Heart left ventricle (tissue), 16 donors: ENCODE measurements around the gene MTMR4. TPM values are rescaled to one million over a fixed set of nuclear protein-coding genes. Genes with fewer than 3 reads are reported as not detected.
A peak's percentile ranks its signal among the peaks of the same experiment; 100 is the strongest.
"Not testable (repeated sequence)": the region's sequence is repeated elsewhere in the genome, so short reads cannot be mapped to it uniquely, and the experiment has no call there.

Source experiments
- ATAC-seq, 4 donors: fragments of 200-7000 bp; cut with Tn5 transposase; one replicate each; pipeline ENCODE4 v1.9.1; 2020 to 2022; ENCODE audit warnings: moderate library complexity in 4 of 4, mild to moderate bottlenecking in 3 of 4, moderate number of reproducible peaks in 1 of 4
- DNase-seq, 5 donors: peaks; one replicate each; pipeline ENCODE4 v3.0.0-alpha.2; 2020
- H3K27ac ChIP-seq, 12 donors: fragments of 200-600 bp; sonication (generic) in 4 of 12; one replicate each; pipeline versions ENCODE4 v1.5.0 to v1.8.0; 2016 to 2022; ENCODE audit warnings: mild to moderate bottlenecking in 2 of 12
- H3K27me3 ChIP-seq, 9 donors: fragments of 200-600 bp; sonication (generic) in 2 of 9; one replicate each; pipeline versions ENCODE4 v1.5.1 to v1.8.0; 2016 to 2022; ENCODE audit warnings: mild to moderate bottlenecking in 3 of 9
- H3K36me3 ChIP-seq, 9 donors: fragments of 200-600 bp; sonication (generic) in 2 of 9; one replicate each; pipeline versions ENCODE4 v1.5.0 to v1.8.0; 2018 to 2022; ENCODE audit warnings: mild to moderate bottlenecking in 2 of 9
- H3K4me1 ChIP-seq, 12 donors: fragments of 200-600 bp; sonication (generic) in 4 of 12; one replicate each; pipeline versions ENCODE4 v1.5.0 to v1.8.0; 2016 to 2022; ENCODE audit warnings: mild to moderate bottlenecking in 3 of 12
- H3K4me3 ChIP-seq, 12 donors: fragments of 200-600 bp; sonication (generic) in 4 of 12; one replicate each; pipeline versions ENCODE4 v1.5.0 to v1.8.0; 2017 to 2022; ENCODE audit warnings: mild to moderate bottlenecking in 9 of 12, moderate library complexity in 4 of 12
- H3K9me3 ChIP-seq, 12 donors: fragments of 200-600 bp; sonication (generic) in 4 of 12; one replicate each; pipeline versions ENCODE4 v1.5.0 to v1.8.0; 2016 to 2022; ENCODE audit warnings: mild to moderate bottlenecking in 1 of 12
- POLR2A ChIP-seq, 2 donors: fragments of 450-650 bp; IDR thresholded peaks; one replicate each; pipeline ENCODE4 v1.6.1; 2017; ENCODE audit warnings: antibody characterized with exemption in 2 of 2, mild to moderate bottlenecking in 2 of 2, moderate library complexity in 2 of 2
- WGBS, 4 donors: extraction: QIAGEN DNeasy Blood & Tissue Kit in 2 of 4; methylation state at CpG; one replicate each; pipeline versions ENCODE4 v1.1.5 to v1.1.7; 2013 to 2018; 5-methylcytosine and 5-hydroxymethylcytosine counted together
- intact Hi-C, 10 donors: fragments of 100-400 bp; cut with DNase I; formaldehyde crosslinking; loops; one replicate each; pipeline versions ENCODE4 v1.11.1 to v1.14.2; 2022
- polyA plus RNA-seq, 2 donors: library from polyadenylated mRNA; stranded (reverse); fragments of 200-250 nt; gene quantifications; one replicate each; pipeline ENCODE4 v1.2.3, GENCODE V29; 2013
- total RNA-seq, 9 donors: library from RNA; depleted of rRNA in 2 of 9; stranded (reverse); fragments of >200 nt in 2 of 9; fragmentation: NEBNext Ultra II Directional in 3 of 9; extraction: Animal tissue kit (Norgen Biotek cat#: 25700) in 3 of 9; gene quantifications; one replicate each; pipeline versions ENCODE4 v1.1.0 to v1.2.4, GENCODE V29; 2016 to 2023
- TF ChIP-seq, protein P1 (sequence below), 12 donors: fragments of 200-600 bp; sonication (generic) in 4 of 12; IDR thresholded peaks; one replicate each; pipeline versions ENCODE4 v1.5.0 to v1.8.0; 2018 to 2022; ENCODE audit warnings: antibody characterized with exemption in 12 of 12, mild to moderate bottlenecking in 5 of 12
- donor health status: ischemic (EF 13 %, LVEDD 7.1; RV severe dilation, severe dysfunction).
- donor health status: healthy with polysubstance abuse.
- donor health status: DM: no; HTN: yes; CAD: no.
- donor health status: DM: no; HTN: no; CAD: no.
- donor health status: ischemic (EF 25% LVEDD 6.9; RV normal size, moderate dysfunction).
- donor health status: ischemic (EF 25% LVEDD 5.7; RV mildly dilated, moderate dysfunction).
- donor health status: healthy.
- donor health status: DM: yes; HTN: yes; CAD: no.
- donor health status: ischemic (EF 35%, LVEDD 5.7; RV mildly dilated, moderate dysfunction).
- donor health status: nonischemic (EF 11% LVEDD 7.7; RV severe dilation, severe dysfunction).
- donor health status: DM: yes; HTN: yes; CAD: no.
- donor health status: PGD.
- donor health status: ischemic (EF 29% LVEDD 5.4; RV normal size, mild dysfunction).
- donor health status: nonischemic (EF 23%, LVEDD 6.1; RV moderate dilation, normal function).

MTMR4 gene
- total and polyA plus RNA-seq, 11 donors = 9.1 to 24.9 (median 19.8) TPM

DNA sequence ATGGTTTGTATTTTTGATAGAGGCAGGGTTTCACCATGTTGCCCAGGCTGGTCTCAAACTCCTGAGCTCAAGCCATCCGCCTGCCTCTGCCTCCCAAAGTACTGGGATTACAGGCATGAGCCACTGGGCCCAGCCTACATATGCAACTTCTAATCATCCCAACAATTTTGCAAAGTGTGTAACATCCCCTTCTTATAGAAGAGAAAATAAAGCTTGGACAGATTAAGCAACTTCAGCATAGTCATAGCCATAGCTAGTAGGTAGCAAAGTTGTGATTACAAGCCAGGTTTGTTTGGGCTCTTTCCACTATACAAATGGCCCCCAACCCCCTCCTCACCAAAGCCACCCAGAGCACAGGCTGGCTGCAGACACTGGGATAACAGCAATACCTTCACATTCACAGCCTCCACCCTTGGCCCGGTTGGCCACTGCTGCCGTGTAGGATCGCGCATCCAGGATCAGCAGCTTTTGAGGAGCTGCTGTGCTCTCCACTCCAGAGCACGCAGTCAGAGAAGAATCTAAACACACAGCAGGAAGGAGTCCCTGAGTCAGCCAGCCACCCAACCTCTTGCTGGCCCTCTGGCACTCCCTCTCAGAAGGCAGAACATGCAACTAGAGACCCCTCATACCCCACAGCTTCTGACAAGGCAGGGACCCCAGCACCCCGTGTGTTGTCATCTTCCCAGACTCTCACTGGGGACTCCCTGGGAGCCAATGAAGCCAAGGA lies 7.9 kb downstream of the MTMR4 start:
- no peak for DNase-seq
- H3K4me1 ChIP-seq = peaks cover 0 to 28% (median 7%) of the 10 kb centered on the region in 12 donors
- H3K27ac ChIP-seq = peak overlapping the region in 8 of 12 donors; percentile 13 to 73 (median 64)
- H3K9me3 ChIP-seq = no peaks in the 10 kb centered on the region
- TF ChIP-seq, protein P1, sequence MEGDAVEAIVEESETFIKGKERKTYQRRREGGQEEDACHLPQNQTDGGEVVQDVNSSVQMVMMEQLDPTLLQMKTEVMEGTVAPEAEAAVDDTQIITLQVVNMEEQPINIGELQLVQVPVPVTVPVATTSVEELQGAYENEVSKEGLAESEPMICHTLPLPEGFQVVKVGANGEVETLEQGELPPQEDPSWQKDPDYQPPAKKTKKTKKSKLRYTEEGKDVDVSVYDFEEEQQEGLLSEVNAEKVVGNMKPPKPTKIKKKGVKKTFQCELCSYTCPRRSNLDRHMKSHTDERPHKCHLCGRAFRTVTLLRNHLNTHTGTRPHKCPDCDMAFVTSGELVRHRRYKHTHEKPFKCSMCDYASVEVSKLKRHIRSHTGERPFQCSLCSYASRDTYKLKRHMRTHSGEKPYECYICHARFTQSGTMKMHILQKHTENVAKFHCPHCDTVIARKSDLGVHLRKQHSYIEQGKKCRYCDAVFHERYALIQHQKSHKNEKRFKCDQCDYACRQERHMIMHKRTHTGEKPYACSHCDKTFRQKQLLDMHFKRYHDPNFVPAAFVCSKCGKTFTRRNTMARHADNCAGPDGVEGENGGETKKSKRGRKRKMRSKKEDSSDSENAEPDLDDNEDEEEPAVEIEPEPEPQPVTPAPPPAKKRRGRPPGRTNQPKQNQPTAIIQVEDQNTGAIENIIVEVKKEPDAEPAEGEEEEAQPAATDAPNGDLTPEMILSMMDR (IDR thresholded peaks at IDR 0.05) = no peak
- no peak for TF ChIP-seq POLR2A (IDR thresholded peaks at IDR 0.05)
- intact Hi-C loops = no loop called here
- no peak overlapping the region for H3K4me3 ChIP-seq
- H3K36me3 ChIP-seq = peaks cover 5 to 100% (median 99%) of the 10 kb centered on the region in 9 donors
- no peaks in the 10 kb centered on the region for H3K27me3 ChIP-seq
- 87 to 91% (median 89%) methylated on average over 6 to 7 of the region's 7 CpGs for WGBS, 4 donors
- ATAC-seq = peak in 1 of 4 donors; percentile 5

DNA sequence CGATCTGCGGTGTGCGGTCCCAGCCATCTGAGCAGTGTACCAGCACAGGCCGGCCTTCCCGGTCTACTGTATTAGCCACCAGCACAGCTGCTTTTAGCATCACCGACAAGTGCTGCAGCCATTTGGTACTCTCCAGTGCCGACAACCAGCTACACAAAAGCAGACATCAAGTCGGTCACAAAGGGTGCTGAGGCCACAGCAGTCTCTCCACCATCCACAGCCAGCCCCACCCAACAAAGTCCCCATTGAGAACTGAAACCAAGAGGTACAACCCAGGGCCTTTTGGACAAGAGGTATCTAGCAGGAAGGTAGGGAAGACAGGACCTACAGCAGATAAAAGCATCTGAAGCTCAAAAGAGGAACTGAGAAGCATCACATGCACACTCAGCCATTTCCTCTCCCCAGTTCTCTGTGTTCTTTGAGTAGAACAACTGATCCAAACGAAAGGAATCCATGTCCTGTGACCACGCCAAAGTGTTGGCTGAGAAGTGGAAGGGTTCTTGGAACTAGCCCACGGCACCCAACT lies 9.5 kb downstream of the MTMR4 start:
- peaks cover 0 to 28% (median 7%) of the 10 kb centered on the region in 12 donors for H3K4me1 ChIP-seq
- H3K36me3 ChIP-seq = peaks cover 5 to 100% (median 99%) of the 10 kb centered on the region in 9 donors
- WGBS, 4 donors = 74 to 87% (median 80%) methylated on average over 11 of the region's 11 CpGs
- no peaks in the 10 kb centered on the region for H3K27me3 ChIP-seq
- no peak for DNase-seq
- no peaks in the 10 kb centered on the region for H3K9me3 ChIP-seq
- TF ChIP-seq, protein P1 (IDR thresholded peaks at IDR 0.05) = no peak
- TF ChIP-seq POLR2A (IDR thresholded peaks at IDR 0.05) = no peak
- intact Hi-C loops = no loop called here
- no peak overlapping the region for H3K4me3 ChIP-seq
- peak; percentile 3 to 52 (median 35) for ATAC-seq
- H3K27ac ChIP-seq = peak overlapping the region in 2 of 12 donors; percentile 11 to 16

DNA sequence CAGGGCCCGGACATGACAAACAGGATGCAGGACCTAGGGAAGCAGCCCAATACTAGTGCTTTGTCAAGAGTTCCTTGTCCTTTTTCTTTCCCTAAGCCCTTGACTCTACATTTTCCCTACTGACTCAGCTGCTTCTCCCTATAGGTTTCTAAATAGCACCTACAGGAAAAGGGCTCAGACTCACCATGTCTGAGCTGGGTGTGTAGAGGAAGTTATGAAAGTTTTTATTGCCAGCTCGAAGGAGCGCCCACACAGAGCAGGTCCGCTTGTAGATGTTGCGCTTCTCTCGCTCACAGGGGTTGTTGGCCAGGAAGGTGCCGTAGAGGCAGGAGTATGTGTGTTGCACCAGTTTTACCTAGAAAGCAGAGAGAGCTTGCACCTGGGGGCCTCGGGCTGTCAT lies 10.6 kb downstream of the MTMR4 start:
- 92 to 96% (median 94%) methylated on average over 8 of the region's 8 CpGs for WGBS, 4 donors
- no peaks in the 10 kb centered on the region for H3K27me3 ChIP-seq
- peaks cover 0 to 100% (median 97%) of the 10 kb centered on the region in 9 donors for H3K36me3 ChIP-seq

DNA sequence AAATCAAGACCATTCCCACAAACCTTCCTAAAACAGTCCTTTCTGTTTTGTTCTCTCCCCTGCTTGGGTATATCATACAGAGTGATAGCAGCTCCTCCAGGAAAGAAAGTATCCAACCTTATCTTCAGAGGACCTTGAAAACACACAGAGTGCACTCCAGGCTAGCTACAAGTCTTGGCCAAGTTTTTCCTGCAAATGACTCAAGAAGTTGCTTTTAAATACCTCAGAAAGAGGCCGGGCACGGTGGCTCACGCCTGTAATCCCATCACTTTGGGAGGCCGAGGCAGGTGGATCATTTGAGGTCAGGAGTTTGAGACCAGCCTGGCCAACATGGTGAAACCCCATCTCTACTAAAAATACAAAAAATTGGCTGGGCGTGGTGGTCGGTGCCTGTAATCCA lies 11.3 kb downstream of the MTMR4 start:
- H3K27me3 ChIP-seq, DNase-seq, H3K4me3 ChIP-seq, H3K27ac ChIP-seq, intact Hi-C loops, ATAC-seq, H3K9me3 ChIP-seq: not testable (repeated sequence)
- Histone ChIP-seq H3K36me3 (peaks cover 0 to 98% (median 93%) of the 10 kb centered on the region in 9 donors), H3K4me1 (peaks cover 0 to 28% (median 7%) of the 10 kb centered on the region in 12 donors)
- 90 to 95% (median 93%) methylated on average over 6 of the region's 6 CpGs for WGBS, 4 donors

More for the DNA sequence above, 10.6 kb downstream of the MTMR4 start:
- DNase-seq = no peak
- intact Hi-C loops = no loop called here
- TF ChIP-seq, protein P1 (IDR thresholded peaks at IDR 0.05) = no peak
- TF ChIP-seq POLR2A (IDR thresholded peaks at IDR 0.05) = no peak
- Histone ChIP-seq H3K4me3 (no peak overlapping the region), H3K27ac (no peak overlapping the region), H3K4me1 (peaks cover 0 to 28% (median 7%) of the 10 kb centered on the region in 12 donors), H3K9me3 (no peaks in the 10 kb centered on the region)
- ATAC-seq = no peak
